GM18909 (cell line): ENCODE data around the gene ACSL6.
"Not testable (repeated sequence)": the region's sequence is repeated elsewhere in the genome, so short reads cannot be mapped to it uniquely, and the experiment has no call there.

Experiments
- ATAC-seq: cut with Tn5 transposase; IDR thresholded peaks from one replicate; pipeline ENCODE4 v1.9.1; 2021; ENCODE audit warnings: mild to moderate bottlenecking; ENCODE audit not compliant: unreplicated experiment, poor library complexity

The ACSL6 gene

GRCh38 chr5:131952301-131952857, 59.1 kb downstream of the ACSL6 start:
- no peak for ATAC-seq

DNA sequence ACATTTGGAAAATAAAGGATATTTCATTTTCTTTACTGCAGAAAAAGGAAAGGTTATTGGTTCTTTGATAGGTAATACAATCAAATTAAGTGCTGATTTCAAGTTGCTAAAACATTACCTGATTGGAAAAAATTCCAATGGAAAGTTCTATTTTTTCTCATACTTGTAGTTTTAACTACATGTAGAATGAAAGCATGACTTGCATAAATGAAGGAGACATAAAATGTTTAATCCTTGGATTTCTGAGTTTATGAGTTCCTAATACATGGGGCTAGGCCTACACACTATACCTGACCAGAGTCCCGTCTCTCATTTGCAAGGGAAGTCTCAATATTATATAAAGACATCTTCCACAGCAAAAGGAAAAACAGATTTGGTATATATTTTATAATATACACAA, 60.8 kb downstream of the ACSL6 start:
- no peak for ATAC-seq

DNA sequence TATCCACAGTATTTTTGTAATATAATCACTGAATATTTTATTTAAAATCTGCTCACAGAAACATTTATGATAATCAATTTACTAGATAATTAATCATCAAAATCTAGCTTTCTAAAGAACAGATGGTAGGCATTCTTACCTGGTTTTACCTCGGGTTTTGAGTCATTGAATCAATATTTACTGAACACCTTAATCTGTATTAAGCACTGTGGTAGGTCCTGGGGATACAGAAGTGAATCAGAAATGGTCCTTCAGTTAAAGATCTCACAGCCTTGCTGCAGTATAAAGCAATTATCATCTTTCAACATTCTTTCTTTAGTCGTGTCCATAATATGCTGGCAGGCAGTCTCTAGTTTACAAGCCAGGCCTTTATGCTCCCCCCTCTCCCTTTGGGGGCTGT, 64.0 kb downstream of the ACSL6 start:
- no peak for ATAC-seq

DNA sequence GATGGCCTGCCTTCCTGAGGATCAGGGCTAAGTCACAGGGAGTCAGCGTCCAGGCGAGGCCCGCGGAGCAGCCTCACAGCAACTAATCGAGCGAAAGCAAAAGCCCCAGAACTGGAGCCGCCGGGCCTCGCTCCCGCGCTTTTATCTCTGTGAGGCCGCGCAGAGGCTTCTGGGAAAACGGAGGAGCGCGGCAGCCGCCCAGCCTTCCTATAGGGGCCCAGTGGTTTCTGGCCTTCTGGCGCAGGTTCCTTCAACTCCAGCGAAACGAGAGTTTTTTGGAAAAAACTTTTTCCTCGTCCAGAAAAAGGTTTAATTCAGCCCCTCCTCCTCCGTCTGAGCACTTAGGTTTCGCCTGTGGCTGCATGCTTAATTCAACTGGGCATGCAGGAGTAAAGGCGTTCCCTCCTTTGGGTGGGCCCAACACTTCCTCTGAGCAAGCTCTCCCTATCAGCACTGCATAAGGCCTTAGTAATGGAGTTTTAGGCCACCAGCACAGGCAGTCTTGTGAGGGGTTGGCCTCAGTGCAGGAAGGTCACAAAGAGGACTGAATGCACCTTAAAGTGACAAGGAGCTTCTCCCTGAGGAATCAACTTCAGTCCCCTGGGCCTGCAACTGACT, 65.8 kb downstream of the ACSL6 start, which contains the start of gene MEIKIN:
TSS of gene MEIKIN (minus strand) at position 113 of the 618 bp plus-strand sequence. CDS start 158 bp downstream, outside the sequence.
- ATAC-seq = no peak

DNA sequence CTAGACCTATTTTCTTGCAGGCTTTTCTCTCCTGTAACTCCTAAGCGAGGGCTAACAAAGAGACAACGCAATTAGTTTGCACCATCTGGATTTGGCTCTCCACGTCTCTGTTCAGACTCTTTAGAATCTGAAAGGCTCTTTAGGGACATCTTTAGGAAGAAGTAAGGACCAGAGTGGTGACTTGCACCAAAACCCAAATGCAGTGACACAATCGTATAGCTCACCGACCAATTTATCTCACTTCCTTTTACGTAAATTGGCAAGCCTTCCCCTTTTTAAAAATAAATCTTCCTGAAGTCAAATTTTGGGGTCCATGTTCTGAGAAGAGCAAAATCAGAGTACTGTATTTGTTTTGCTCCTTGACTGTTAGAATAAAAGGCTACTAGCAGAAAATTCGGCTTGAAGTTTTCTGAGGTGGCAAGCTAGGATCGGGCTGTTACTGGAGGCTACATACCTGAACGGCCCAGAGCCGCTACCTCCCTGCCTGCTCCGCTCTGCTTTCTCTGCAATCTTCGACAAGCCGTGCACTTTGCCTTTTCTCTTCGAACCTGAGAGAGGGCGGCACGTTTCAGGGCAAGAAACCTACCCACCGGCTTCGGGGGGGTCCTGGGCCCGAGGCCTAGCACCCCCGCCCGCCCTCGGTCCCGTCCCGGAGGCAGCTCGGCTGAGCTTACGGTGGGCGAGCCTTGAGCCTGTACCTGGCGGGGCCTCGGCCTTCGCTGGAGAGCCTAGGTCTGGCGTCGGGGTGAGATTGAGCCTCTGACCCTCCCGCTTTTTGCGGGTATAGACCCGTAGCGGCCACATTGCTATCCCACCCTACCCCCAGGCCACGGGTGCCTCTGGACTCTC, 66.5 kb downstream of the ACSL6 start:
- ATAC-seq = no peak

DNA sequence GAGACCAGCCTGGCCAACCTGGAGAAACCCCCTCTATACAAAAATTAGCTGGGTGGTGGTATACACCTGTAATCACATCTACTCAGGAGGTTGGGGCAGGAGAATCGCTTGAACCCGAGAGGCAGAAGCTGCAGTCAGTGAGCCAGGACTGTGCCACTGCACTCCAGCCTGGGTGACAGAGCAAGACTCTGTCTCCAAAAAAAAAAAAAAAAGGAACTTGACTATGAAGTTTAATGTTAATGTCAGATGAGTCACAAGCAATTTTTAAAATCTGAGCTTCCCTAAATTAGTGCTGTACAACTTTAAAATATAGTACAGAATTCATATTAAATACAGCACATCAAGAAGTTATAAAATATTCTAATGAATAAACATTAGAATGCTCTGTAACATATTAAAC, 67.5 kb downstream of the ACSL6 start:
- no peak for ATAC-seq

GRCh38 chr5:131942016-131942415, 69.4 kb downstream of the ACSL6 start:
- no peak for ATAC-seq

- ATAC-seq = no peak
Measured at GRCh38 chr5:131939690-131940345, 71.6 kb downstream of the ACSL6 start.

DNA sequence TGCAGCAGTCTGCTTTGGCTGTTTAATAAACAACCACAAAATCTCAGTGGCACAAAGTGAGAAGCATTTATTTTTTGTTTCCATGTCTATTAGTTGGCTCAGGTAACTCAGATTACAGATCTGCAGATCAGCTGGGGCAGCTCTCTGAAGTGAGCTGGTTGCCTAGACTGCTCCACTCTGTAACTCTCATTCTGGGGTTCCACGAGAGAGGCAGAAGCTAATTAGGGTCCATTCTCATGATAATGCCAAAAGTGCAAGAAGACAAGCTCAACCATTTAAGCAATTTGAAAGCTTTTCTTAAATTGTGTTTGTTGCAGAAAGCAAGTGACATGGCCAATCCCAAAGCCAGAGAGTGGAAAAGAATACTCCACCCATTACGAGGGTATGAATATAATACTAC, 79.2 kb downstream of the ACSL6 start:
- no peak for ATAC-seq

GRCh38 chr5:131928957-131929356, 82.5 kb downstream of the ACSL6 start:
- no peak for ATAC-seq

DNA sequence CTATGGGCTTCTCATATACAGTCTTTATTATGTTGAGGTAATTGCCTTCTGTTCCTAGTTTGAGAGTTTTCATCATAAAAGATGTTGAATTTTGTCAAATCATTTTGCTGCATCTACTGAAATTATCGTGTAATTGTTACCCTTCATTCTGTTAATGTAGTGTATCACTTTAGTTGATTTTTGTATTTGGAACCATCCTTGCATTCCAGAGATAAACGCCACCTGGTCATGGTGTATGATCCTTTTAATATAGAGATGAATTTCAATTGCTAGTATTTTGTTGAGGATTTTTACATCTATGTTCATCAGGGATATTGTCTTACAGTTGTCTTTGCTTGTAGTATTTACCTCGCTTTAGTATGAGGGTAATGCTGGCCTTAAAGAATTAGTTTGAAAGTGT, 85.3 kb downstream of the ACSL6 start:
- ATAC-seq = no peak

DNA sequence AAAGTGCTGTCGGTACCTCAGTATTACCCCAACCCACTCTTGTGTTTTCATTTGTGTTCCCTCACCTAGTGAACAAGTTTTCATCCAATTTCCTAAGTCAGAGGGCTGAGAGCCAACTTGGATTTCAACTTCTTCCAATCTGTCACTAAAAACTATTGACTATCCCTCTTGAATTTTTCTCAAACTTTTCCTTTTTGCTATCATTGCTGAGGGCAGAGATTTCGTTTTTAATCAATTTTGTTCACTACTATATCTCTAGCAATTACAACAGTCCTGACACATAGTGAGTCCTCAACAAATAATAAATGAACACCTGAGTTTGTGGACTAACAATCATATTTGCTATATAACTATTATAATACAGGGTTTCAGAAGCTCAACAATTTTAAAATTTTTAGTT, 95.0 kb downstream of the ACSL6 start:
- ATAC-seq = no peak

DNA sequence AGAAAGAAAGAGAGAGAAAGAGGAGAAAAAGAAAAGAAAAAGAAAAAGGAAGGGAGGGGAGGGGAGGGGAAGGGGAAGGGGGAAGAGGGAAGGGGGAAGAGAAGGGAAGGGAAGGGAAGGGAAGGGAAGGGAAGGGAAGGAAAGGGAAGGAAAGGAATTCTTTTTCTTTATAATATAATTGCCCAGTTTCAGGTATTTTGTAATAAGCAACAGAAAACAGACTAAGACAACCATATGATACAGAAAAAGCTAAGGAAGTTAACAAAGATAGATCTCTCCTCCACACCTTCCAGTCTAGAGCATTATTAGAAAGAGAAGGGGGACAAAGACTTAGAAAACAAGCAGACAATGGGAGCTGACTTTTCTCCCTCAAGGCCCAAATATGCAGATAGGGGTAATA, 97.0 kb downstream of the ACSL6 start:
- ATAC-seq = no peak

DNA sequence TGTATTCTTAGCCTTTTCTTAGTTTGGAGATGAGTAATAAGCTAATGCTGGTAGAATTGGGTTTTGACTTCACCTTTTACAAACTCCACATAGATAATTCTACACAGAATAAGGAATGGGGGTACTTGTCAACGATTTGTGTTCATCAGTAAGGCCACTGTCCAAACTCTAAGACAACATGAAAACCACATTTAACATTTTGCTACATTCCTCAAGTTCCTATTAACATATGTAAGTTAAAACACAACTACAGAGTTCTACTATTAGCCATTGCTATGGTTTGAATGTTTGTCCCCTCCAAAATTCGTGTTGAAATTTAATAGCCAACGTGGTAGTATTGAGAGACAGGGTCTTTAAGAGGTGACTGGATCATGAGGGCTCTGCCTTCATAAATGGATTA, 97.9 kb downstream of the ACSL6 start:
- no peak for ATAC-seq

GRCh38 chr5:131906668-131907067, 104.8 kb downstream of the ACSL6 start:
- no peak for ATAC-seq

DNA sequence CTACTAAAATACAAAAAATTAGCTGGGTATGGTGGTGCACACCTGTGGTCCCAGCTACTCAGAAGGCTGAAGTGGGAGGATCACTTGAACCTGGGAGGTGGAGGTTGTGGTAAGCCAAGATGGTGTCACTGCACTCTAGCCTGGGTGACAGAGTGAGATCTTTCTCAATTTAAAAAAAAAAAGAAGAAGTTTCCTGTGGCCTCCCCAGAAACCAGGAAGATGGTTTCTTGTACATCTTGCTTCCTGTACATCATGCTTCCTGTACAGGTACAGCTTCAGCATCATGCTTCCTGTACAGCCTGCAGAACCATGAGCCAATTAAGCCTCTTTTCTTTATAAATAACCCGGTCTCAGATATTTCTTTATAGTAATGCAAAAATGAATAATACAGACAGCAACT, 109.2 kb downstream of the ACSL6 start:
- not testable (repeated sequence) for ATAC-seq
